OCI-LY7 (cell line): ENCODE data around the gene ACSL3.

ENCODE experiments used
- CTCF ChIP-seq: fragments of 200-600 bp; sonication (generic); conservative IDR thresholded peaks from 2 replicates; pipeline ENCODE4 v1.5.1; 2014; ENCODE audit warnings: mild to moderate bottlenecking, antibody characterized with exemption, low read length, moderate library complexity, mixed read lengths
- EZH2phosphoT487 ChIP-seq: fragments of 200-600 bp; sonication (generic); IDR thresholded peaks from 2 replicates; pipeline ENCODE4 v1.6.1; 2018; ENCODE audit warnings: low read depth, borderline replicate concordance, mild to moderate bottlenecking, mixed run types, antibody characterized with exemption, low read length, moderate library complexity, mixed read lengths

GRCh38 chr2:222912776-222913175 lies 51.9 kb downstream of the ACSL3 start:
- TF ChIP-seq CTCF (no peak), EZH2phosphoT487 (no peak)
